ENCODE results near the gene MTCL3.

- TF ChIP-seq CTCF (conservative IDR thresholded peaks at IDR 0.05) (no peak), ZFX (IDR thresholded peaks at IDR 0.05) (no peak)
Measured at GRCh38 chr6:127497410-127497809, 21.7 kb downstream of the MTCL3 start.
